K562 (cell line): ENCODE measurements around the gene HCN4. TPM values are rescaled to one million over a fixed set of nuclear protein-coding genes. Genes with fewer than 3 reads are reported as not detected.

Source experiments
- ATAC-seq: fragments of 200-7000 bp; cut with Tn5 transposase; 3 replicates; pipeline ENCODE4 v1.9.1; 2020; ENCODE audit warnings: moderate library complexity
- BruUV-seq: library from RNA; stranded (reverse); fragments of 400-500 nt; replicated peaks from 2 replicates; lab custom pipeline; 2021; lab: Mats Ljungman, UMichigan
- CTCF ChIA-PET: fragments of 300-600 bp; formaldehyde crosslinking; extraction: SDS; loops from one replicate; lab custom pipeline; 2021; ENCODE audit warnings: low intra/inter-chr PET ratio; lab: Yijun Ruan, JAX
- POLR2A ChIA-PET: fragments of 300-600, 350-650 bp; sonication (Branson Sonifier 250); formaldehyde crosslinking; extraction: SDS; loops from one replicate; lab custom pipeline; 2021; ENCODE audit warnings: antibody characterized with exemption, inconsistent platforms; lab: Yijun Ruan, JAX
- DNase-seq, 4 experiments: peaks; one replicate each; pipeline versions ENCODE4 v3.0.0 to v3.0.0-alpha.2; 2011 to 2018; ENCODE audit warnings: low spot score in 3 of 4, mixed read lengths in 3 of 4; ENCODE audit errors: extremely low read depth in 1 of 4
- FAIRE-seq: peaks from 2 replicates; lab custom pipeline; 2011; peaks lifted over from hg19 to GRCh38; lab: Jason Lieb, UNC
- H2AFZ ChIP-seq: 2 replicates; pipeline ENCODE4 v1.6.0; 2011; ENCODE audit warnings: low read depth, low read length, control low read depth, inconsistent platforms
- H3K27ac ChIP-seq: fragments of 200-600 bp; 3 replicates; pipeline ENCODE4 v1.8.0; 2011; ENCODE audit warnings: low read depth, mild to moderate bottlenecking, control low read depth, inconsistent platforms, low read length, moderate library complexity, mixed read lengths; ENCODE audit errors: extremely low read depth
- H3K27me3 ChIP-seq, 2 experiments: fragments of 300-600 bp in 1 of 2; 2 replicates in 1 of 2; 3 replicates in 1 of 2; pipeline versions ENCODE4 v1.6.0 to v1.8.0; 2011; ENCODE audit warnings: inconsistent platforms in 2 of 2, low read length in 2 of 2, mild to moderate bottlenecking in 1 of 2, mixed read lengths in 1 of 2, moderate library complexity in 1 of 2; ENCODE audit not compliant: control insufficient read depth in 2 of 2, insufficient read depth in 2 of 2
- H3K36me3 ChIP-seq: fragments of 300-600 bp; 3 replicates; pipeline ENCODE4 v1.8.0; 2011; ENCODE audit warnings: mild to moderate bottlenecking, low read length, inconsistent platforms; ENCODE audit not compliant: control insufficient read depth, insufficient read depth
- H3K4me1 ChIP-seq, 2 experiments: fragments of 200-600 bp in 1 of 2; replicated peaks in 1 of 2; 2 replicates in 1 of 2; 3 replicates in 1 of 2; pipeline versions ENCODE4 v1.5.1 to v1.8.0; 2011; ENCODE audit warnings: inconsistent platforms in 2 of 2, low read length in 2 of 2, mild to moderate bottlenecking in 1 of 2, mixed read lengths in 1 of 2, moderate library complexity in 1 of 2; ENCODE audit not compliant: control insufficient read depth in 2 of 2, insufficient read depth in 2 of 2
- H3K4me2 ChIP-seq: 2 replicates; pipeline ENCODE4 v1.6.1; 2011; ENCODE audit warnings: low read length, control low read depth, inconsistent platforms, mixed read lengths; ENCODE audit not compliant: insufficient read depth
- H3K4me3 ChIP-seq: fragments of 200-600 bp; sonication (generic), shearing (Covaris generic); 2 replicates; pipeline ENCODE4 v1.5.1; 2016; ENCODE audit warnings: control low read depth, inconsistent platforms
- H3K79me2 ChIP-seq: fragments of 200-600 bp; 3 replicates; pipeline ENCODE4 v1.8.0; 2011; ENCODE audit warnings: low read length, inconsistent platforms; ENCODE audit not compliant: control insufficient read depth, insufficient read depth
- H3K9ac ChIP-seq, 2 experiments: 2 replicates each; pipeline versions ENCODE4 v1.6.0 to v1.6.1; 2011; ENCODE audit warnings: low read depth in 2 of 2, low read length in 2 of 2, control low read depth in 1 of 2, inconsistent platforms in 1 of 2, mild to moderate bottlenecking in 1 of 2, mixed read lengths in 1 of 2; ENCODE audit not compliant: insufficient read depth in 1 of 2
- H3K9me1 ChIP-seq: one replicate; pipeline ENCODE4 v1.6.0; 2011; ENCODE audit warnings: inconsistent platforms, mild to moderate bottlenecking, low read length, moderate library complexity; ENCODE audit not compliant: control insufficient read depth, insufficient read depth
- H3K9me3 ChIP-seq: replicated peaks from 2 replicates; pipeline ENCODE4 v1.5.1; 2011; ENCODE audit warnings: low read depth, low read length, inconsistent platforms; ENCODE audit not compliant: control insufficient read depth, insufficient read depth
- H4K20me1 ChIP-seq: replicated peaks from 2 replicates; pipeline ENCODE4 v1.6.1; 2011; ENCODE audit warnings: low read length, inconsistent platforms, mixed read lengths; ENCODE audit not compliant: control insufficient read depth, insufficient read depth
- CC2D1A ChIP-seq: fragments of 450-650 bp; IDR thresholded peaks from 2 replicates; pipeline ENCODE4 v1.6.1; 2017; ENCODE audit warnings: mild to moderate bottlenecking
- ELF1 ChIP-seq: fragments of 200-800 bp; sonication (Bioruptor generic); IDR thresholded peaks from 2 replicates; pipeline ENCODE4 v1.6.1; 2016; ENCODE audit warnings: missing genetic modification characterization, missing compliant biosample characterization
- HNRNPUL1 ChIP-seq: fragments of 200-400 bp; formaldehyde crosslinking; IDR thresholded peaks from 2 replicates; pipeline ENCODE4 v1.6.1; 2017; ENCODE audit warnings: low read length
- POLR2H ChIP-seq: IDR thresholded peaks from 2 replicates; pipeline ENCODE4 v1.6.1; 2016; ENCODE audit warnings: missing genetic modification characterization, low read depth, mild to moderate bottlenecking, control low read depth, missing compliant biosample characterization, moderate library complexity
- RAD21 ChIP-seq, 2 experiments: fragments of 250-450 bp in 1 of 2; fragments of 450-650 bp in 1 of 2; sonication (Bioruptor Pico) in 1 of 2; formaldehyde crosslinking in 1 of 2; IDR thresholded peaks in 1 of 2; conservative IDR thresholded peaks in 1 of 2; 2 replicates each; pipeline versions ENCODE4 v1.4.0 to v1.8.0; 2020 to 2022; ENCODE audit warnings: mild to moderate bottlenecking in 2 of 2, moderate library complexity in 1 of 2
- TRIM28 ChIP-seq: fragments of 450-650 bp; IDR thresholded peaks from 2 replicates; pipeline ENCODE4 v1.6.1; 2017
- WGBS: fragments of 100-300 bp; shearing (Covaris generic); methylation state at CpG from one replicate; pipeline ENCODE4 v1.1.6; 2016; ENCODE audit warnings: low coverage, mixed read lengths; ENCODE audit not compliant: insufficient coverage; ENCODE audit errors: missing lambda C conversion rate; 5-methylcytosine and 5-hydroxymethylcytosine counted together
- in situ Hi-C: fragments of 300-500 bp; cut with MboI; formaldehyde crosslinking; loops from 4 replicates; pipeline ENCODE4 v1.15.0; 2018; ENCODE audit warnings: inconsistent platforms, mixed read lengths
- intact Hi-C: fragments of 100-400 bp; cut with micrococcal nuclease; formaldehyde crosslinking; loops from 2 replicates; pipeline ENCODE4 v1.14.2; 2022
- polyA plus RNA-seq, 8 experiments: library from polyadenylated mRNA; depleted of rRNA in 4 of 8; stranded (reverse) in 5 of 8; unstranded in 3 of 8; fragments of >200 nt; fragmentation: Nextera tagmentation in 2 of 8; fragmentation: Illumina TruSeq in 1 of 8; extraction: Ambion mirVana in 2 of 8; extraction: Trizol in 1 of 8; gene quantifications; 2 replicates each; pipeline versions ENCODE4 v1.2.1 to v1.2.3, GENCODE V29; 2011 to 2014; ENCODE audit warnings: inconsistent platforms in 1 of 8, missing spikeins in 1 of 8
- total RNA-seq, 7 experiments: library from RNA; depleted of rRNA in 6 of 7; stranded (reverse); fragments of >200 nt in 6 of 7; fragmentation: Illumina TruSeq in 2 of 7; extraction: Trizol in 2 of 7; gene quantifications; 2 replicates each; pipeline versions ENCODE4 v1.2.1 to v1.2.3, GENCODE V29; 2011 to 2021; ENCODE audit warnings: low replicate concordance in 1 of 7
- TF ChIP-seq, protein P1 (sequence below): fragments of 450-650 bp; formaldehyde crosslinking; IDR thresholded peaks from 2 replicates; pipeline ENCODE4 v1.4.0; 2020; ENCODE audit warnings: mild to moderate bottlenecking

Gene HCN4
- total and polyA plus RNA-seq, 9 of the 15 experiments (the other 6 are each of a cell fraction or from before 2014, with no cell fraction given): not detected

DNA sequence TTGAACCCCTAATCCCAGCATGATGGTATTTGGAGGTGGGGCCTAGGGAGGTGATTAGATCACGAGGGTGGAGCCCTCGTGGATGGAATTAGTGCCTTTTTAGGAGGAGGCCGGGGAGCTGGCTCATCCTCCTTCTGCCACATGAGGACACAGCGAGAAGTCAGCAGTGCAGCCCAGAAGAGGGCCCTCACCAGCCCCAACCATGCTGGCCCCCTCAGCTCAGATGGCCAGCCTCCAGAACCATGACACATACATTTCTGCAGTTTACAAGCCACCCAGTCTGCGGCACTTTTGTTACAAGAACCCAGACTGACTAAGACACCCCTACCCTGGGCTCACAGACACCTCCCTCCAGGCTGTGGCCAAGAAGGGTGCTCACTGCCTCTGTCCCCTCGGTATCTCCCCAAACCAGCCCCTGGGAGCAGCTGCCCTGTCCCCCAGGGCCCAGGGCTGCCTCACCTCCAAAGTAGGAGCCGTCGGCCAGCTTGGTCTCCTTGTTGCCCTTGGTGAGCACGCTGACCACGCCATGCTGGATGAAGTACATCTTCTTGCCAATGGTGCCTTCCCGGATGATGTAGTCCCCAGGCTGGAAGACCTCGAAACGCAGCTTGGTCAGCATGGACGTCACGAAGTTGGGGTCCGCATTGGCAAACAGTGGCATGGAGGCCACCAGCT, 44.1 kb downstream of the HCN4 start (continued):
- TF ChIP-seq RAD21 (CRISPR knock-in tag; conservative IDR thresholded peaks at IDR 0.05 in 1 of 2, IDR thresholded peaks at IDR 0.05 in 1 of 2) (no peak), TRIM28 (no peak), CC2D1A (no peak), ELF1 (no peak)

DNA sequence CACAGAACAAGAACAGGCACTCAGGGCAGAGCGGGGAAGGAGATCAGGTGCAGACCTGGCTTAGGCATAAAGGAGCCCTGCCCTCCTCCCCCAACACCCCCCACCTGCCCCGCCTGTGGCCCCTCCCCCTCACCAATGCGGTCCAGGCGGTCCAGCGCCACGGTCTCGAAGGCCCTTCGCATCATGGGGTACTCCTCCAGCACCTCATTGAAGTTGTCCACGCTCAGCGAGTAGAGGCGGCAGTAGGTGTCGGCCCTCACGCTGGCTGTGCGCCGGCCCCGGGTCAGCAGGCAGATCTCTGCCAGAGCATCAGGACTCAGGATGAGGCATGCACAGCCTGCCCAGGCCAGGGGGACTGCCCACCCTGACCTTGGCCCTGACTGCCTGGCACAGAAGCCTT, 44.8 kb downstream of the HCN4 start:
- CTCF ChIA-PET: no interaction called here
- DNase-seq (no peak), ATAC-seq (no peak), FAIRE-seq (no peak)
- WGBS: 2% methylated on average over 14 of the region's 16 CpGs
- H3K4me2 ChIP-seq: no peak overlapping the region
- H2AFZ ChIP-seq: no peak overlapping the region
- H3K9ac ChIP-seq: no peak overlapping the region
- no peak overlapping the region for H3K27ac ChIP-seq
- in situ Hi-C loops (no loop called here), intact Hi-C loops (no loop called here)
- H3K36me3 ChIP-seq: no peaks in the 10 kb centered on the region
- peaks cover 0 to 16% of the 10 kb centered on the region in 2 experiments; a peak in 2 of 5 replicates for H3K4me1 ChIP-seq
- BruUV-seq: no TSS peak
- 0 out of 2 replicates have a peak, but pooled peaks cover 16% of the 10 kb centered on the region for H4K20me1 ChIP-seq
- H3K27me3 ChIP-seq: peaks cover 22 to 70% of the 10 kb centered on the region in 2 experiments
- POLR2A ChIA-PET: interaction anchor here (0.9 kb wide), 1 partner anchor 382 kb away, joined by 3 read pairs; no protein-coding TSS in a partner anchor
- no peaks in the 10 kb centered on the region for H3K9me3 ChIP-seq
- TF ChIP-seq, protein P1, sequence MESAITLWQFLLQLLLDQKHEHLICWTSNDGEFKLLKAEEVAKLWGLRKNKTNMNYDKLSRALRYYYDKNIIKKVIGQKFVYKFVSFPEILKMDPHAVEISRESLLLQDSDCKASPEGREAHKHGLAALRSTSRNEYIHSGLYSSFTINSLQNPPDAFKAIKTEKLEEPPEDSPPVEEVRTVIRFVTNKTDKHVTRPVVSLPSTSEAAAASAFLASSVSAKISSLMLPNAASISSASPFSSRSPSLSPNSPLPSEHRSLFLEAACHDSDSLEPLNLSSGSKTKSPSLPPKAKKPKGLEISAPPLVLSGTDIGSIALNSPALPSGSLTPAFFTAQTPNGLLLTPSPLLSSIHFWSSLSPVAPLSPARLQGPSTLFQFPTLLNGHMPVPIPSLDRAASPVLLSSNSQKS (CRISPR knock-in tag): no peak
- no peak for TF ChIP-seq POLR2H (tag)
- TF ChIP-seq HNRNPUL1: no peak
- no peaks in the 10 kb centered on the region for H3K79me2 ChIP-seq
- H3K9me1 ChIP-seq: no peaks in the 10 kb centered on the region
- H3K4me3 ChIP-seq: no peak overlapping the region
